ENCODE results near the gene CRCP. TPM values are rescaled to one million over a fixed set of nuclear protein-coding genes. Genes with fewer than 3 reads are reported as not detected.

Gene CRCP
- total RNA-seq, 1 experiment from 2014 or later = 42.5 TPM

DNA sequence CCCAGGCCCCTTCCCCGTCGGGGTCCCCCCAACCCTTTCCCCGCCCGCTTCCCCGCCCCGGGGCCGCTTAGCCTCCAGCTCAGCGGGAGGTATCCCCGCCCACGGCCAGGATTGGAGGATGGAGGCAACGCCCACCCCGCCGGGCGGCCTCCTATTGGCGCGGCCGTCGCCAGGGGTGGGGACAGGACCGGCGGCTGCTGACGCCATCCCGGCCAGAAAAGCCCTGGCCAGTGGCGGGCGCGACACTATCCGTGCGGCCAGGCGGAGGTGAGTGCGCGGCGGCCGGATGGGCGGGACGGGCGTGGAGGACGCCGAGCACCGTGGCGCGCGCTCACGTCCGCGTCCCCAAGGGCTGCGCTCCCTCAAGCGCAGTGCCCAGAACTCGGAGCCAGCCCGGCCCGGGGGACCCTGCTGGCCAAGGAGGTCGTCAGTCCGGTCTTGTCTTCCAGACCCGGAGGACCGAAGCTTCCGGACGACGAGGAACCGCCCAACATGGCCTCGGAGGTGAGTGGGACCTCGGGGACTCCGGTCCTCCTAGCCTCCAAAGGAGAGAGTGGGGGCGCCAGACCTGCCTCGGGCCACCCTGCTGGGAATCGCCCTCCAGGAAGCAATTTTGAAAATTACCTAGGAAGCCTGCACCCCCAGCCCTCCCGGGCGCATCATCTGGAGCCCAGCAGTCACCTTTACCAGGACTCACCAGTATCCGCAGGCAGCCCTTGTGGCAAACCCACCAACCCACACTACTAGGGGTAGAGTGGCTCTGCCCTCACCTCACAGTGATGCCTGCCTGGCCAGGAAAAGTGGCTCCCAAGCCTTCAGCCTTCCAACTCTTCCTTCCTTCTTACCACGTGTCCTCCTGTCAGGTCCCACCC lies 38.8 kb upstream of the CRCP start, which contains the start of gene ASL:
TSS of gene ASL (plus strand) at position 230 of the 872 bp plus-strand sequence. CDS start at position 493, 263 bp downstream.
- Histone ChIP-seq H3K4me1 (ENCODE audit: insufficient read depth, low read length, poor library complexity, severe bottlenecking) (no peaks in the 10 kb centered on the region), H3K36me3 (ENCODE audit: insufficient read depth, low read length, poor library complexity, severe bottlenecking) (no peaks in the 10 kb centered on the region), H3K27ac (ENCODE audit: low read depth, low read length, poor library complexity, severe bottlenecking) (peak within 1 kb of the TSS; percentile 73), H3K4me3 (ENCODE audit: low read depth, low read length, poor library complexity, severe bottlenecking) (peak within 1 kb of the TSS; percentile 77), H3K9me3 (ENCODE audit: low read depth, low read length, poor library complexity, severe bottlenecking) (no peaks in the 10 kb centered on the region), H3K27me3 (replicated peaks; ENCODE audit: insufficient read depth, low read depth, low read length, poor library complexity) (no peaks in the 10 kb centered on the region)
- CTCF ChIA-PET = no interaction called here
- intact Hi-C loops (cut with micrococcal nuclease; ENCODE audit: unreplicated experiment) = no loop called here
- peak; percentile 92 for DNase-seq (ENCODE audit: low spot score)
- BruUV-seq (replicated peaks) = TSS peak; percentile 77
- TF ChIP-seq EZH2 (IDR thresholded peaks at IDR 0.05; ENCODE audit: borderline replicate concordance, low read depth, low read length, poor library complexity, severe bottlenecking) = no peak
- TF ChIP-seq, protein P1, sequence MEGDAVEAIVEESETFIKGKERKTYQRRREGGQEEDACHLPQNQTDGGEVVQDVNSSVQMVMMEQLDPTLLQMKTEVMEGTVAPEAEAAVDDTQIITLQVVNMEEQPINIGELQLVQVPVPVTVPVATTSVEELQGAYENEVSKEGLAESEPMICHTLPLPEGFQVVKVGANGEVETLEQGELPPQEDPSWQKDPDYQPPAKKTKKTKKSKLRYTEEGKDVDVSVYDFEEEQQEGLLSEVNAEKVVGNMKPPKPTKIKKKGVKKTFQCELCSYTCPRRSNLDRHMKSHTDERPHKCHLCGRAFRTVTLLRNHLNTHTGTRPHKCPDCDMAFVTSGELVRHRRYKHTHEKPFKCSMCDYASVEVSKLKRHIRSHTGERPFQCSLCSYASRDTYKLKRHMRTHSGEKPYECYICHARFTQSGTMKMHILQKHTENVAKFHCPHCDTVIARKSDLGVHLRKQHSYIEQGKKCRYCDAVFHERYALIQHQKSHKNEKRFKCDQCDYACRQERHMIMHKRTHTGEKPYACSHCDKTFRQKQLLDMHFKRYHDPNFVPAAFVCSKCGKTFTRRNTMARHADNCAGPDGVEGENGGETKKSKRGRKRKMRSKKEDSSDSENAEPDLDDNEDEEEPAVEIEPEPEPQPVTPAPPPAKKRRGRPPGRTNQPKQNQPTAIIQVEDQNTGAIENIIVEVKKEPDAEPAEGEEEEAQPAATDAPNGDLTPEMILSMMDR (conservative IDR thresholded peaks at IDR 0.05; ENCODE audit: low read depth, low read length) = peak; percentile 30; the same call in 1 of the 2 replicates
- POLR2A ChIA-PET (ENCODE audit: low non-redundant PET) = interaction anchor here (0.6 kb wide), 1 partner anchor 1839 kb away, joined by 4 read pairs; no protein-coding TSS in a partner anchor

DNA sequence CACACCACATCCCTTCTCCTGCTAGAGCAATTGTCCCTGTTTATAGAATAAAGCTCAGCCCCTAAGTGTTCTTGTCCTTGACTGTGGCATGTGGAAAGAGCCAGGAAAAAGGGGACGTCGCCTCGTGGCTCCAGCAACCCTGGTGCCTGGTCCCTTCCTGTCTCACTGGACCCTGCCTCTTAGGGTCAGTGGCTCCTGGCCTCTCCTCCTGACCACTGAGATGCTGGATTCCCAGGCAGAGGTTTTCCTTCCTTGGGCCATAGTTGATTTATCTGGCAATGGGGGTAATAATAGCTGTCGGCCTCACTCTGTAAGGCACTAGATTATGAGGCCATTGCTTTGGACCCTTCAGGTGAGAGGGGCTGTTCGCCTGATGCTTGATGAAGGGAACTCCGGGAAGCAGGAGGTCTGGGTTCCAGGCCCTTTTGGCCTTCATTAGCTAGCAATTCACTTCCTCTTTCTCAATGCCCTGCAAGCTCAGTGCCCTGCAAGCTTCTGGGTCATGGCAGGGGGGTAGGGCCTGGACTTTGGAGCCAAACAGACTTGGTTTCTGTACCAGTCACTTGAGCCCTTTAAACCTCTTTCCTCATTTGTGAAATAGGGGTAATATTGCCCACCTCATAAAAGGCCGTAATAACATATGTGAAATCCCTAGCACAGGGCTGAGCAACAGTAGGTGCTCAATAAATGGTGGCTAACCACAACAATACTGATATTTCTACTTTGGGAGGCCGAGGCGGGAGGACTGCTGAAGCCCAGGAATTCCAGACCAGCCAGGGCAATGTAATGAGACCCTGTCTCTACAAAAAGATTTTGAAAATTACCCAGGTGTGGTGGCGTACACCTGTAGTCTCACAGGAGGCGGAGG lies 38.0 kb upstream of the CRCP start:
- H3K9me3 ChIP-seq (ENCODE audit: low read depth, low read length, poor library complexity, severe bottlenecking) = no peaks in the 10 kb centered on the region
- no peak for DNase-seq (ENCODE audit: low spot score)
- no peaks in the 10 kb centered on the region for H3K36me3 ChIP-seq (ENCODE audit: insufficient read depth, low read length, poor library complexity, severe bottlenecking)
- H3K27me3 ChIP-seq (replicated peaks; ENCODE audit: insufficient read depth, low read depth, low read length, poor library complexity) = no peaks in the 10 kb centered on the region
- intact Hi-C loops (cut with micrococcal nuclease; ENCODE audit: unreplicated experiment) = no loop called here
- no peak overlapping the region for H3K27ac ChIP-seq (ENCODE audit: low read depth, low read length, poor library complexity, severe bottlenecking)
- no TSS peak for BruUV-seq (replicated peaks)
- CTCF ChIA-PET = no interaction called here
- no peak for TF ChIP-seq EZH2 (IDR thresholded peaks at IDR 0.05; ENCODE audit: borderline replicate concordance, low read depth, low read length, poor library complexity, severe bottlenecking)
- TF ChIP-seq, protein P1 (conservative IDR thresholded peaks at IDR 0.05; ENCODE audit: low read depth, low read length) = no peak
- no peaks in the 10 kb centered on the region for H3K4me1 ChIP-seq (ENCODE audit: insufficient read depth, low read length, poor library complexity, severe bottlenecking)
- H3K4me3 ChIP-seq (ENCODE audit: low read depth, low read length, poor library complexity, severe bottlenecking) = peak overlapping the region; percentile 77
- POLR2A ChIA-PET (ENCODE audit: low non-redundant PET) = no interaction called here

DNA sequence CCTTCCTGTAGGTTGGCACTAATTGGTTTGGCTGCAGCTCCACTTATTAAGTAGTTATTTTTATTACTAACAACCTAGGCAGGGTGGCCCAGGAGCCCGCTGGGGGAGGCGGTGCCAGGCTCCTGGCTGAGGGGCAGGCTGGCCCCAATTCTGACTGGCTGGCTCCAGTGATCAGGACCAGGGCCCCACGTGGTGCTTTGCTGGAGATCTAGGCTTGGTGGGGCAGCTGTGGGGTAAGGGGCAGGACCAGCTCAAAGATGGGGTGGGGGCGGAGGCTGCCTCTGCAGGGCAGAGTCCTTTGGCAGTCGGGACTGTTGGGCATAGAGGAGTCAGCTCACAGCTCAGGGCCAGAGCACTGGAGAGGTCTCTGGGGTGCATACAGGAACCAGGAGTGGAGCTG lies 36.6 kb upstream of the CRCP start:
- Histone ChIP-seq H3K4me3 (ENCODE audit: low read depth, low read length, poor library complexity, severe bottlenecking) (no peak overlapping the region), H3K36me3 (ENCODE audit: insufficient read depth, low read length, poor library complexity, severe bottlenecking) (no peaks in the 10 kb centered on the region), H3K27me3 (replicated peaks; ENCODE audit: insufficient read depth, low read depth, low read length, poor library complexity) (no peaks in the 10 kb centered on the region), H3K9me3 (ENCODE audit: low read depth, low read length, poor library complexity, severe bottlenecking) (no peaks in the 10 kb centered on the region), H3K27ac (ENCODE audit: low read depth, low read length, poor library complexity, severe bottlenecking) (no peak overlapping the region), H3K4me1 (ENCODE audit: insufficient read depth, low read length, poor library complexity, severe bottlenecking) (no peaks in the 10 kb centered on the region)
- TF ChIP-seq EZH2 (IDR thresholded peaks at IDR 0.05; ENCODE audit: borderline replicate concordance, low read depth, low read length, poor library complexity, severe bottlenecking) = no peak
- TF ChIP-seq, protein P1 (conservative IDR thresholded peaks at IDR 0.05; ENCODE audit: low read depth, low read length) = no peak
- DNase-seq (ENCODE audit: low spot score) = no peak
- ChIA-PET POLR2A (ENCODE audit: low non-redundant PET) (no interaction called here), CTCF (no interaction called here)
- intact Hi-C loops (cut with micrococcal nuclease; ENCODE audit: unreplicated experiment) = no loop called here
- no TSS peak for BruUV-seq (replicated peaks)

Measured in A673 (cell line).